Fibroblast of lung (primary cell): ENCODE measurements around the gene BCCIP. TPM values are rescaled to one million over a fixed set of nuclear protein-coding genes. Genes with fewer than 3 reads are reported as not detected.

ENCODE experiments used
- DNase-seq, 2 donors: peaks; one replicate each; pipeline versions ENCODE4 v3.0.0 to v3.0.0-alpha.2; 2010; ENCODE audit warnings: low read depth in 2 of 2
- H2AFZ ChIP-seq: 2 replicates; pipeline ENCODE4 v1.5.1; 2012; ENCODE audit warnings: low read length, control low read depth, inconsistent platforms
- H3K27ac ChIP-seq: 2 replicates; pipeline ENCODE4 v1.5.1; 2011; ENCODE audit warnings: low read length, control low read depth; ENCODE audit not compliant: insufficient read depth
- H3K27me3 ChIP-seq: 2 replicates; pipeline ENCODE4 v1.5.1; 2011; ENCODE audit warnings: mild to moderate bottlenecking, low read length; ENCODE audit not compliant: control insufficient read depth, insufficient read depth
- H3K36me3 ChIP-seq: 2 replicates; pipeline ENCODE4 v1.5.1; 2011; ENCODE audit warnings: low read length; ENCODE audit not compliant: control insufficient read depth, insufficient read depth
- H3K4me1 ChIP-seq: 2 replicates; pipeline ENCODE4 v1.5.1; 2011; ENCODE audit warnings: low read length; ENCODE audit not compliant: control insufficient read depth, insufficient read depth; ENCODE audit errors: extremely low read depth
- H3K4me2 ChIP-seq: 2 replicates; pipeline ENCODE4 v1.5.1; 2011; ENCODE audit warnings: low read length, control low read depth; ENCODE audit not compliant: insufficient read depth; ENCODE audit errors: extremely low read depth
- H3K4me3 ChIP-seq, 4 experiments: fragments of 200-600 bp in 1 of 4; sonication (generic) in 1 of 4; replicated peaks in 1 of 4; 2 replicates each; pipeline ENCODE4 v1.5.1; 2011 to 2016; ENCODE audit warnings: low read length in 4 of 4, low read depth in 3 of 4, mild to moderate bottlenecking in 3 of 4, control low read depth in 2 of 4, inconsistent platforms in 1 of 4, mixed read lengths in 1 of 4; ENCODE audit not compliant: insufficient read depth in 1 of 4; ENCODE audit errors: control extremely low read depth in 1 of 4
- H3K79me2 ChIP-seq: 2 replicates; pipeline ENCODE4 v1.5.1; 2012; ENCODE audit warnings: mild to moderate bottlenecking, low read length, inconsistent platforms; ENCODE audit not compliant: control insufficient read depth, insufficient read depth
- H3K9ac ChIP-seq: 2 replicates; pipeline ENCODE4 v1.5.1; 2011; ENCODE audit warnings: mild to moderate bottlenecking, low read length, control low read depth; ENCODE audit not compliant: insufficient read depth
- H3K9me3 ChIP-seq: 2 replicates; pipeline ENCODE4 v1.5.1; 2012; ENCODE audit warnings: low read depth, low read length; ENCODE audit not compliant: control insufficient read depth, insufficient read depth
- H4K20me1 ChIP-seq: 2 replicates; pipeline ENCODE4 v1.5.1; 2011; ENCODE audit warnings: low read length; ENCODE audit not compliant: control insufficient read depth, insufficient read depth; ENCODE audit errors: extremely low read depth
- CTCF ChIP-seq, 2 donors: IDR thresholded peaks in 1 of 2; conservative IDR thresholded peaks in 1 of 2; 1 replicate in 1 of 2; 2 replicates in 1 of 2; pipeline ENCODE4 v1.5.1; 2011 to 2012; ENCODE audit warnings: low read length in 2 of 2, control low read depth in 1 of 2, inconsistent platforms in 1 of 2, low read depth in 1 of 2, mild to moderate bottlenecking in 1 of 2
- EZH2 ChIP-seq: IDR thresholded peaks from 2 replicates; pipeline ENCODE4 v1.5.1; 2012; ENCODE audit warnings: low read length, control low read depth, mild to moderate bottlenecking; ENCODE audit errors: missing control alignments
- polyA plus RNA-seq, 2 donors: library from polyadenylated mRNA; depleted of rRNA in 1 of 2; stranded (reverse) in 1 of 2; unstranded in 1 of 2; fragments of >200 nt; gene quantifications; 2 replicates each; pipeline ENCODE4 v1.2.1, GENCODE V29; 2011 to 2012; ENCODE audit warnings: missing spikeins in 1 of 2
- total RNA-seq: library from RNA; depleted of rRNA; stranded (reverse); fragments of >200 nt; gene quantifications from 2 replicates; pipeline ENCODE4 v1.2.1, GENCODE V29; 2014

BCCIP gene
- total and polyA plus RNA-seq, 2 donors (not counting 1 experiment from before 2014, with no cell fraction given): 32.0 to 72.2 TPM

GRCh38 chr10:125868372-125868975 lies 45.1 kb downstream of the BCCIP start:
- Histone ChIP-seq H3K36me3 (peaks cover 7% of the 10 kb centered on the region), H3K79me2 (no peaks in the 10 kb centered on the region), H2AFZ (no peak overlapping the region), H3K4me2 (no peak overlapping the region), H3K27me3 (no peaks in the 10 kb centered on the region), H3K27ac (no peak overlapping the region), H3K9ac (no peak overlapping the region), H3K4me1 (no peaks in the 10 kb centered on the region), H3K4me3 (no peak overlapping the region), H4K20me1 (no peaks in the 10 kb centered on the region), H3K9me3 (no peaks in the 10 kb centered on the region)
- TF ChIP-seq EZH2: no peak
- TF ChIP-seq CTCF (conservative IDR thresholded peaks at IDR 0.05 in 1 of 2, IDR thresholded peaks at IDR 0.05 in 1 of 2; ENCODE audit: low read depth in 1 of 2, low read length in 2 of 2): peak; percentile 74 to 87
- DNase-seq: peak; percentile 57 to 66

GRCh38 chr10:125871338-125871737 lies 48.0 kb downstream of the BCCIP start:
- peak; percentile 34 to 59 for DNase-seq
- no peaks in the 10 kb centered on the region for H3K27me3 ChIP-seq
- H3K36me3 ChIP-seq: peaks cover 5% of the 10 kb centered on the region
- no peak overlapping the region for H3K27ac ChIP-seq
- no peak overlapping the region for H3K9ac ChIP-seq
- H3K9me3 ChIP-seq: no peaks in the 10 kb centered on the region
- no peaks in the 10 kb centered on the region for H3K79me2 ChIP-seq
- H3K4me1 ChIP-seq: no peaks in the 10 kb centered on the region
- H3K4me2 ChIP-seq: no peak overlapping the region
- no peak overlapping the region for H2AFZ ChIP-seq
- H4K20me1 ChIP-seq: no peaks in the 10 kb centered on the region
- no peak overlapping the region for H3K4me3 ChIP-seq
- no peak for TF ChIP-seq EZH2
- no peak for TF ChIP-seq CTCF (conservative IDR thresholded peaks at IDR 0.05 in 1 of 2, IDR thresholded peaks at IDR 0.05 in 1 of 2; ENCODE audit: low read depth in 1 of 2, low read length in 2 of 2)

- Histone ChIP-seq H2AFZ (no peak overlapping the region), H3K4me1 (no peaks in the 10 kb centered on the region), H3K4me2 (no peak overlapping the region)
These were observed 55.9 kb downstream of the BCCIP start for GRCh38 chr10:125878957-125879835.

More at GRCh38 chr10:125878957-125879835, 55.9 kb downstream of the BCCIP start:
- peak; percentile 93 to 96 for DNase-seq
- no peaks in the 10 kb centered on the region for H3K27me3 ChIP-seq
- peaks cover 1% of the 10 kb centered on the region for H3K36me3 ChIP-seq
- H3K9me3 ChIP-seq: no peaks in the 10 kb centered on the region
- no peak overlapping the region for H3K9ac ChIP-seq
- H4K20me1 ChIP-seq: no peaks in the 10 kb centered on the region
- TF ChIP-seq EZH2: no peak
- no peak overlapping the region for H3K4me3 ChIP-seq
- no peak overlapping the region for H3K27ac ChIP-seq
- H3K79me2 ChIP-seq: no peaks in the 10 kb centered on the region
